GM21528 (cell line): Measurements from ENCODE around the gene NLGN1.

ENCODE experiments used
- ATAC-seq: cut with Tn5 transposase; IDR thresholded peaks from one replicate; pipeline ENCODE4 v1.9.1; 2021; ENCODE audit warnings: mild to moderate bottlenecking, moderate library complexity; ENCODE audit not compliant: unreplicated experiment, low FRiP score

Gene NLGN1

DNA sequence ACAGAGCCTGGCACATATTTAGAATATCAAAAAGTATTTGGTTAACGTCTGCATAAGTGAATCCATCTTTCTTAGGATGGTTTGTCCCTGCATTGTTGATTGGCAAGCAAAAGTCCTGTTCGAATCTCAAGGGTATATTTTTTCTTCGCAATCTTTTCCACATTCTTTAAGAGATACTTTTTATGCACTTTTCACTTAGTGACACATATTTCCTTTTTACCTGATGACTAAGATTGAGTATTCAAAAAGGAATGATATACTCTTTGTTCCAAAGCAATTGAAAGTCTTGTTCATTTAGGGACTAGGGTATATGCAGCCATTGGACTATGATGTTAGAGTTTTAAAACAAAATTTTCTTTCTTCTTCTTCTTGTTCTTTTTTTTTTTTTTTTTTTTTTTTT, 349.9 kb downstream of the NLGN1 start:
- no peak for ATAC-seq

DNA sequence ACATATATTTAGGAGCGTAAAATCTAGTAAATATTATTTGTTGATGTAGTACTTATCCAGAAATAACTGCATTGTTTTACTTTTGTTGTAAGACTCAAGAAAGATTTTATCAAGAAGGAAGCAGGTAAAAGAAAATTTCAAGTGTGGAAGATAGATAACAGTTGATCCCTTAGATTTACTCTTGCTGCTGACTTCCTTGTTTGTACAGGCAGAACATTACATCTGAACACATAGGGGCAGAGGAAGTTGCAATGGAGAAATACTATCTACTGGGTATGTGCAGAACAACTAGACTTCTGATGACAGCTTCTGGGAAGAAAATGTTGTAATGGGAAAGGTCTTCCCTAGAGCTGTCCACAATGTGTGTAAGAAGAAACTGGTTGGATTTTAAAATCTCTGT, 350.6 kb downstream of the NLGN1 start:
- ATAC-seq = no peak

GRCh38 chr3:173750095-173750494, 352.6 kb downstream of the NLGN1 start:
- ATAC-seq = no peak

DNA sequence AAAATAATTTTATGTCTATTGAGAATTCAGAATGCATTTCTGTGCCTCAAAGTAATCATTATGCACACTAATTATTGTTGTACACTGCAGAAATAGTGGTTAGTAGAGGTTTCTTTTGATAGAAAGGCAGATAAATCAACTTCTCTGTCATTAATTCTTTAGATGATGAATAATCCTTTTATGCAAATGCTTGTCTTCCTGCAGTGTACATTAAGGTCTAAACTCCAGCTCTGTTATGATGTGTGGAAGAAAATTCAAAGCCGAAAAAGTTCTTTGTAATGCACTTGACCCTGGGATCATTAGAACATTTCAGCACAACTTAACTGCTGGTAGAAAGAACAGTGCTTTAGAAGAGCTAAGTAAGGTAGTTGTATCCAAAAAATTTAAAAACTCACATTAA, 353.0 kb downstream of the NLGN1 start:
- no peak for ATAC-seq

DNA sequence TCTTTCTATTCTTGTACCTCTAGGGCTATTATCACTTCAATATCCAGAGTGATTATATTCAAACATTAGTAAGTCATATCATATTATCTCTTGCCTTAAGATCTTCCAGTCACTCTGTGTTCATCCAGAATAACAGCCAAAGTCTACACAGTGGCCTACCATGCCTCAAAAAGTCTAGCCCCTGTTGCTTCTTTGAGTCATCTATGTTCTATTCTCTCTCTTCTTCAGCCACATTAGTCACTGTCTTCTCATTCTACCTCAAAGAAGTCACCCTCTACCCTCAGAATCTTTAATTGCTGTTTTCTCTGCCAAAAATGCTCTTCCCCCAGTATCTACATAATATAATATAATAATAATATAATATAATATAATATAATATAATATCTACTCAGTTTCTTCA, 356.0 kb downstream of the NLGN1 start:
- ATAC-seq = no peak

DNA sequence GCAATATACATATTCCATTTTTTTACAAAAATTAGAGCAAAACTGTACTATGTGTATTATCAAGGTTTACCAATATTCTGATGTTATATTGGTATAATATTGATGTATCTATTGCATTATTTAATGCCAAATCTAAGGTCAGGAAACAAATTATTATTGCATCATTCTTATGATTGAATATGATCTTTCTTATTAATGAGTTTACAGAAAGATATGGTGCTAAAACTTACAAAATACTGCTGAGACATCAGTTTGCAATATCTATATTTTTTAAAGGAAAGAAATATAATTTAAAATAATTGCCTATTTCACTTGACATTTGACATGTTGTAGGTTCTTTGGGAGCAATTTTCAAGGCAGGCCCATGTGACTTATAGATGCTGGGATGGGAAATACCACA, 357.6 kb downstream of the NLGN1 start:
- no peak for ATAC-seq

- no peak for ATAC-seq
These were observed 363.6 kb downstream of the NLGN1 start for GRCh38 chr3:173761161-173761560.

DNA sequence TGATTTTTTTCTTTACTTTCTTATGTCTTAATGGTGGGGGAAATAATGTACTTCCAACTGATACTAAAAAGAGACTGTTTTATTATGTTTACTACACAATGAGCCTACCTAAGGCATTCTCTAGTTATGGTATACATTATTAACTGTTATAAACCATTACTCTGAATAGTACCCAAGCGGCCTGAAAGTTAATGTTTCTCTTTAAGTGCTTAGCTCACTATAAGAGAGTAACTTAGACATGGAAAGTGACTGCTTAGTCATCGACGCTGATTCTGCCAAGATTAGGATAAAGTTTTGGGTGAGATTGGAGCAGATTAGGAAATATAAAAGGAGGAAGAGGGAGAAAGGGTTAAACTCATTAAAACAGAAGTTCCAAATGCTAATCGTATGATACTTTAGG, 365.0 kb downstream of the NLGN1 start:
- ATAC-seq = no peak

- ATAC-seq = no peak
These were observed 372.5 kb downstream of the NLGN1 start for GRCh38 chr3:173770011-173770410.

GRCh38 chr3:173770796-173771573, 373.4 kb downstream of the NLGN1 start:
- no peak for ATAC-seq

DNA sequence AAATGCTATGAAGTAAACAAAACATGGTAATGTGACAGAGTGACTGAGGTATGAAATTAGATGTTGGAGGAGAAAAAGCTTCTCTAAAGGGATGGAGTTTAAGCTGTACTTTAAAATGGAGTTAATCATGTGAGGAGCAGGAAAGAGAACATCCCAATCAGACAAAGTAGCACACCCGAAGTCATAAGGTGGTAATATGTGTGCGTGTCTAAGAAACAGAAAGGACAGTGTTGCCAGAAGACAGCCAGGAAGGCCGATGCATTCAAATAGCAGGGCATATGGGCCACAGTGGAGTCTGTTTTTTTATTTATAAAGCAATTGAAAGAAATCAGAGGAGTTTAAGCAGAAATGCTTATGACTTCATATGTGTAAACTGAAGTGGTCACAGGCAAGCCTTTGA, 376.3 kb downstream of the NLGN1 start:
- ATAC-seq = no peak

GRCh38 chr3:173774294-173774693, 376.8 kb downstream of the NLGN1 start:
- no peak for ATAC-seq

DNA sequence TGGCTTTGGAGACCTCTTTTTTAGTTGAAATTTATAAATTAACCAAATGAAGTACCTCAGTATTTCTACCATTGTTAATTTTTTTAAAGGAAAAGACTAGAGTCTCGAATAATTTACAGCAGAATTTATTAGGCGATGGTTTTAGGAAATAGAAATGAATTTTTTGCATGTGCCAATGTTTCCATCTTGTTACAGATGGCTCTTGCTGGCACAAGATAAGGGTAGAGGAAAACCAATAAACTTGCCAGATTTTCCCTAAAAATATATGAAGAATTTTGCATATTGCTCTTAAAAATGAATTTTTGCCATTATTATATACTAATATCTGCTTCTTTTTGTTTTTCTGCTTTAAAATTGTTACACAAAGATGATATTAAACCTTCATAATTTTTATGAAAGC, 380.7 kb downstream of the NLGN1 start:
- no peak for ATAC-seq

DNA sequence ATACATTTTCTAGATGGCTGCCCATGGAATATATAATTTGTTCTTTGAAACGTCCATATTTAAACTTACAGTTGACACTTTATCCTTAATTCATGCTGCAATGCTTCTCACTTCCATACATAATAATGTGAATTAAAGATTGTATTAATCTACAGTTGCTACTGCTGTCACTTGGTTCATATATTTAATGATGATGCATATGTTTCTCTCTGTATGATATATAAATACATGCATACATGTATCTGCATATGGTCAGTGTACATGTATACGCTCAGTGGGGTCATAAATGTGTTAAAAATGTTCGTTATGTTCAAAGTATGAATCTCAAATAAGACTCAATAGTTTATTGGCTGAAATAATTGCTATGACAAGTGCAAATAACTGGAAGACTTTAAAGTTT, 382.5 kb downstream of the NLGN1 start:
- ATAC-seq = no peak

GRCh38 chr3:173785004-173785403, 387.5 kb downstream of the NLGN1 start:
- ATAC-seq = no peak

GRCh38 chr3:173789530-173790162, 392.1 kb downstream of the NLGN1 start:
- ATAC-seq = no peak

- ATAC-seq = no peak
These were observed 396.4 kb downstream of the NLGN1 start for GRCh38 chr3:173793963-173794362.

DNA sequence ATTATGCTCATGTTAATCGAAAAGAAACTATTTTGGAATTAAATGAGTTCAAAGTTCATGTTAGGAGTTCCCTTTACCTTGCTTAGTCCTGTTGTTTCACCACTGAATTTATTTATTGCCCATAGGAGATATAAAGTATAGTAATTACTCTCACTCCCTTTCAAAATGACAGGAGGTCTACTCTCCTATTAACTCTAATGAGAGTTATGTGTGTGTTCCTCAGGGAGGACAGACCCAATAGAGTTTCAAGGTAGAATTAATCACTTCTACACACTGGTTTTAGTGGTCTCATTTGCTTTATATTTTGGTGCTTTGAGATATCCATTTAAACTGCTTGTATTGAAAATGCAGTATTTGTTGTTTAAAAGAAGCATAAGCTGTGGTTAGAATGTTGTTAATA, 398.9 kb downstream of the NLGN1 start:
- no peak for ATAC-seq

GRCh38 chr3:173796890-173797289, 399.3 kb downstream of the NLGN1 start:
- ATAC-seq = no peak

- no peak for ATAC-seq
These were observed 401.7 kb downstream of the NLGN1 start for GRCh38 chr3:173799060-173799816.

DNA sequence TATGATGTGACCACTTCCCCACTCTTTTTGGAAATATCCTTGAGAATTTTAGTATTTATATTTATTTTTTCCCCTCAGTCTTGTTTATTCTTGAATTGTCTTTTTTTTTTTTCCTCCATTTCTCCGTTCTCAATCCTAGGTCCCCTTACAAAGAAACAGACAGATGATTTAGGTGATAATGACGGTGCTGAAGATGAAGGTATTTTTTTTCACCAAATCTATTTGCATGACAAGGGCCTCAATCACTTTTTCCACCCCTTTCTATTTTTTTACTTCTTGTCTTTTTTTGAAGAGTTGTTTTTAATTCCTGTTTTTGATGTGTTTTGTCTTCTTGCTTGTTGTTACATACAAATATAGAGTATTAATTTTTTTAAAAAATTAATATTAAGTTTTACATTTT, 402.6 kb downstream of the NLGN1 start:
- ATAC-seq = no peak

GRCh38 chr3:173814809-173815208, 417.3 kb downstream of the NLGN1 start:
- ATAC-seq = no peak
